ENCODE measurements around the gene RIN1.

DNA sequence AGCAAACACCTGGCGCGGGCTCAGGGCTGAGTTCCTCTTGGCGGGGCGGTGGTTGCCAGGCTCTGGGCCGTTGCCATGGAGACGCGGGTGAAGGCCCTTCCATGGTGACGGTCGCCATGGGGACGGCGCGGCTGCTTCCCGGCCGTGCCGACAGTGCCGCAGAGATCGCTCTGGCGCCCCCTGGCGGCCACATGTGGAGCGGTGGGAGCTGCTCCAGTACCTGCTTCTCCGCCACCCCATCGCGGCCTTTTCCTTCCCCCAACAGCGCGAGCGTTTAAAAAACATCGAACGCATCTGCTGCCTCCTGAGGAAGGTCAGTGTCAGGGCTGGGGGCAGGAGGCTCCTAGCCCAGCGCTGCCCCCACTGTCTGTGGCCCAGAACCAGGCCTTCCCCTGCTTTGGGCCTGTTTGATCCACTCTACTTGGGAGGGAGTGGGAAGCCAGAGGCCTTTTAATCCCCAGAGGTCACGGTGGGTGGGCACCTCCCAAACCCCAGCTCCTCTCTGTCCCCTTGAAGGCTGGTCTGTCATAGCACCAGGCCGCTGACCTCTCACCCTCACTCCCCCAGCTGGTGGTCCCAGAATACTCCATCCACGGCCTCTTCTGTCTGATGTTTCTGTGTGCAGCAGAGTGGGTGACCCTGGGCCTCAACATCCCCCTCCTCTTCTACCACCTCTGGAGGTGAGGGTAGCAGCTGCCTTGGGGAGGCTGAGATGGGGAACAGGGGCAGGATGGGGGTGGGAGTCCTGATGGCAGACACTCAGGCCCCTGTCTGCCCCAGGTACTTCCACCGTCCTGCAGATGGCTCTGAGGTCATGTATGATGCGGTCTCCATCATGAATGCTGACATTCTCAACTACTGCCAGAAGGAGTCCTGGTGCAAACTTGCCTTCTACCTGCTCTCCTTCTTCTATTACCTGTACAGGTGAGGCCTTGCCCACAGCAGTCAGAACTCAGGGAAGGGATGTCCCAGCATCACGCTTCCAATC lies 53.5 kb downstream of the RIN1 start:
- TF ChIP-seq EZH2 (IDR thresholded peaks at IDR 0.05; ENCODE audit: borderline replicate concordance, insufficient read depth, low read depth, low read length, poor library complexity, severe bottlenecking), result no peak
- TF ChIP-seq, protein P1, sequence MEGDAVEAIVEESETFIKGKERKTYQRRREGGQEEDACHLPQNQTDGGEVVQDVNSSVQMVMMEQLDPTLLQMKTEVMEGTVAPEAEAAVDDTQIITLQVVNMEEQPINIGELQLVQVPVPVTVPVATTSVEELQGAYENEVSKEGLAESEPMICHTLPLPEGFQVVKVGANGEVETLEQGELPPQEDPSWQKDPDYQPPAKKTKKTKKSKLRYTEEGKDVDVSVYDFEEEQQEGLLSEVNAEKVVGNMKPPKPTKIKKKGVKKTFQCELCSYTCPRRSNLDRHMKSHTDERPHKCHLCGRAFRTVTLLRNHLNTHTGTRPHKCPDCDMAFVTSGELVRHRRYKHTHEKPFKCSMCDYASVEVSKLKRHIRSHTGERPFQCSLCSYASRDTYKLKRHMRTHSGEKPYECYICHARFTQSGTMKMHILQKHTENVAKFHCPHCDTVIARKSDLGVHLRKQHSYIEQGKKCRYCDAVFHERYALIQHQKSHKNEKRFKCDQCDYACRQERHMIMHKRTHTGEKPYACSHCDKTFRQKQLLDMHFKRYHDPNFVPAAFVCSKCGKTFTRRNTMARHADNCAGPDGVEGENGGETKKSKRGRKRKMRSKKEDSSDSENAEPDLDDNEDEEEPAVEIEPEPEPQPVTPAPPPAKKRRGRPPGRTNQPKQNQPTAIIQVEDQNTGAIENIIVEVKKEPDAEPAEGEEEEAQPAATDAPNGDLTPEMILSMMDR (IDR thresholded peaks at IDR 0.05), result peak; percentile 88
